CD4-positive, alpha-beta T cell treated with Interleukin-15 for 4 hours (primary cell): ENCODE measurements around the gene AKAP13.

Source experiments
- DNase-seq: peaks from one replicate; pipeline ENCODE4 v3.0.0-alpha.2; 2020; ENCODE audit warnings: low spot score

AKAP13 gene

GRCh38 chr15:85753791-85754452 lies 373.5 kb downstream of the AKAP13 start:
- no peak for DNase-seq

GRCh38 chr15:85754989-85755388 lies 374.6 kb downstream of the AKAP13 start:
- DNase-seq: no peak

- DNase-seq: no peak
These were observed 375.1 kb downstream of the AKAP13 start for GRCh38 chr15:85755471-85755870.

GRCh38 chr15:85755942-85756341 lies 375.5 kb downstream of the AKAP13 start:
- DNase-seq: no peak

- DNase-seq: no peak
These were observed 376.1 kb downstream of the AKAP13 start for GRCh38 chr15:85756411-85757072.

- no peak for DNase-seq
These were observed 376.9 kb downstream of the AKAP13 start for GRCh38 chr15:85757073-85757938.

- no peak for DNase-seq
These were observed 377.7 kb downstream of the AKAP13 start for GRCh38 chr15:85757939-85758654.

- no peak for DNase-seq
These were observed 378.2 kb downstream of the AKAP13 start for GRCh38 chr15:85758655-85758978.

- DNase-seq: no peak
These were observed 379.0 kb downstream of the AKAP13 start for GRCh38 chr15:85759376-85759775.

- no peak for DNase-seq
These were observed 379.6 kb downstream of the AKAP13 start for GRCh38 chr15:85760049-85760448.

- DNase-seq: no peak
These were observed 380.3 kb downstream of the AKAP13 start for GRCh38 chr15:85760531-85761371.

GRCh38 chr15:85761635-85762034 lies 381.2 kb downstream of the AKAP13 start:
- DNase-seq: no peak

- no peak for DNase-seq
These were observed 381.8 kb downstream of the AKAP13 start for GRCh38 chr15:85762039-85762755.

GRCh38 chr15:85762756-85763127 lies 382.3 kb downstream of the AKAP13 start:
- no peak for DNase-seq

GRCh38 chr15:85763157-85763556 lies 382.8 kb downstream of the AKAP13 start:
- DNase-seq: no peak

- DNase-seq: no peak
These were observed 383.6 kb downstream of the AKAP13 start for GRCh38 chr15:85763673-85764633.

- no peak for DNase-seq
These were observed 384.4 kb downstream of the AKAP13 start for GRCh38 chr15:85764649-85765277.

- no peak for DNase-seq
These were observed 385.8 kb downstream of the AKAP13 start for GRCh38 chr15:85766001-85766831.
